ENCODE measurements around the gene DCT.

DNA sequence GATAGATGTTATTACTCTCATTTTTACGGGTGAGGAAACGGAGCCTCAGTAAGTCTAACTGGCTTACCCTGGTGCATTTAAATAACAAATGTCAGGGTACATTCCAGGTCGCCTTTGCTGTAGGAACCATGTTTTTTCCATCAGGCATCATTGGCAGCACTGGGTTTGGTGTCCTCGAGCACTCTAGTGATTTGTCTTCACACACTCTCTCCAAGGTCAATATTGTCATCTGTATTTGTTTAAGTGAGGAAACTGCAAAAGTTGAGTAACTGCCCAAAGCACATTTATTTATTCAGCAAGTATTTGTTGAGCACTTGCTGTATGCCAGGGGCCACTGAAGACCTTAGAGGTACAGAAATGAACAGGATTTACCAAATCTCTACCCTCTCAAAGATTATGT, 78.6 kb downstream of the DCT start:
- TF ChIP-seq EZH2 (IDR thresholded peaks at IDR 0.05; ENCODE audit: insufficient read depth, poor library complexity, severe bottlenecking) = no peak
- no peak for TF ChIP-seq EZH2phosphoT487 (IDR thresholded peaks at IDR 0.05; ENCODE audit: insufficient read depth, low read depth)

Data from GM23248 (cell line).